Neural progenitor cell (in vitro differentiated cells): ENCODE results near the gene DIAPH3. TPM values are rescaled to one million over a fixed set of nuclear protein-coding genes. Genes with fewer than 3 reads are reported as not detected.

Experiments
- DNase-seq: peaks from one replicate; pipeline ENCODE4 v3.0.0-alpha.2; 2016; ENCODE audit warnings: low spot score
- H2AFZ ChIP-seq: fragments of 200-600 bp; sonication (generic); replicated peaks from 2 replicates; pipeline ENCODE4 v1.6.1; 2016; ENCODE audit warnings: antibody characterized with exemption
- H3F3A ChIP-seq: fragments of 200-600 bp; sonication (generic); 2 replicates; pipeline ENCODE4 v1.6.1; 2016; ENCODE audit warnings: antibody characterized with exemption, low read depth
- H3K27ac ChIP-seq: fragments of 200-600 bp; sonication (generic); 2 replicates; pipeline ENCODE4 v1.5.1; 2016; ENCODE audit warnings: mild to moderate bottlenecking
- H3K27me3 ChIP-seq: fragments of 200-600 bp; sonication (generic); 2 replicates; pipeline ENCODE4 v1.6.1; 2016; ENCODE audit warnings: mild to moderate bottlenecking, moderate library complexity
- H3K36me3 ChIP-seq: fragments of 200-600 bp; sonication (generic); 2 replicates; pipeline ENCODE4 v1.5.1; 2016
- H3K4me1 ChIP-seq: fragments of 200-600 bp; sonication (generic); 2 replicates; pipeline ENCODE4 v1.6.1; 2016; ENCODE audit warnings: mixed run types
- H3K4me2 ChIP-seq: fragments of 200-600 bp; sonication (generic); 2 replicates; pipeline ENCODE4 v1.6.1; 2016
- H3K4me3 ChIP-seq: fragments of 200-600 bp; sonication (generic); 2 replicates; pipeline ENCODE4 v1.5.1; 2016
- H3K79me2 ChIP-seq: fragments of 200-600 bp; sonication (generic); 2 replicates; pipeline ENCODE4 v1.6.1; 2016; ENCODE audit warnings: low read depth
- H3K9ac ChIP-seq: fragments of 200-600 bp; sonication (generic); 2 replicates; pipeline ENCODE4 v1.6.1; 2016
- H3K9me3 ChIP-seq: fragments of 200-600 bp; sonication (generic); 2 replicates; pipeline ENCODE4 v1.5.1; 2016; ENCODE audit warnings: low read depth
- H4K20me1 ChIP-seq: fragments of 200-600 bp; sonication (generic); 2 replicates; pipeline ENCODE4 v1.6.1; 2016; ENCODE audit warnings: low read depth
- H3K27ac Mint-ChIP-seq: 3 replicates; pipeline ENCODE4 v1.8.0; 2021; ENCODE audit warnings: mixed read lengths
- H3K27me3 Mint-ChIP-seq: 2 replicates; pipeline ENCODE4 v1.8.0; 2022; ENCODE audit warnings: low read depth, mild to moderate bottlenecking, inconsistent platforms, moderate library complexity, mixed read lengths; ENCODE audit not compliant: insufficient read depth
- H3K36me3 Mint-ChIP-seq: 3 replicates; pipeline ENCODE4 v1.8.0; 2021; ENCODE audit warnings: mixed read lengths
- H3K4me1 Mint-ChIP-seq: 3 replicates; pipeline ENCODE4 v1.8.0; 2021; ENCODE audit warnings: mixed read lengths
- H3K4me3 Mint-ChIP-seq: 3 replicates; pipeline ENCODE4 v1.8.0; 2021; ENCODE audit warnings: mild to moderate bottlenecking, moderate library complexity, mixed read lengths
- H3K9me3 Mint-ChIP-seq: 3 replicates; pipeline ENCODE4 v1.8.0; 2020; ENCODE audit warnings: mixed read lengths
- EZH2 ChIP-seq: fragments of 200-600 bp; sonication (generic); IDR thresholded peaks from 2 replicates; pipeline ENCODE4 v1.6.1; 2017; ENCODE audit warnings: antibody characterized with exemption, mild to moderate bottlenecking, moderate library complexity
- EZH2phosphoT487 ChIP-seq: fragments of 200-600 bp; sonication (generic); IDR thresholded peaks from 2 replicates; pipeline ENCODE4 v1.6.1; 2017; ENCODE audit warnings: antibody characterized with exemption
- total RNA-seq: library from RNA; depleted of rRNA; stranded (reverse); fragments of >200 nt; gene quantifications from 2 replicates; pipeline ENCODE4 v1.2.3, GENCODE V29; 2015; ENCODE audit warnings: low replicate concordance
- TF ChIP-seq, protein P1 (sequence below): fragments of 200-600 bp; sonication (generic); IDR thresholded peaks from 2 replicates; pipeline ENCODE4 v1.5.1; 2017; ENCODE audit warnings: antibody characterized with exemption, mild to moderate bottlenecking

Gene DIAPH3
- total RNA-seq, 1 donor from 2014 or later, result 51.5 TPM

DNA sequence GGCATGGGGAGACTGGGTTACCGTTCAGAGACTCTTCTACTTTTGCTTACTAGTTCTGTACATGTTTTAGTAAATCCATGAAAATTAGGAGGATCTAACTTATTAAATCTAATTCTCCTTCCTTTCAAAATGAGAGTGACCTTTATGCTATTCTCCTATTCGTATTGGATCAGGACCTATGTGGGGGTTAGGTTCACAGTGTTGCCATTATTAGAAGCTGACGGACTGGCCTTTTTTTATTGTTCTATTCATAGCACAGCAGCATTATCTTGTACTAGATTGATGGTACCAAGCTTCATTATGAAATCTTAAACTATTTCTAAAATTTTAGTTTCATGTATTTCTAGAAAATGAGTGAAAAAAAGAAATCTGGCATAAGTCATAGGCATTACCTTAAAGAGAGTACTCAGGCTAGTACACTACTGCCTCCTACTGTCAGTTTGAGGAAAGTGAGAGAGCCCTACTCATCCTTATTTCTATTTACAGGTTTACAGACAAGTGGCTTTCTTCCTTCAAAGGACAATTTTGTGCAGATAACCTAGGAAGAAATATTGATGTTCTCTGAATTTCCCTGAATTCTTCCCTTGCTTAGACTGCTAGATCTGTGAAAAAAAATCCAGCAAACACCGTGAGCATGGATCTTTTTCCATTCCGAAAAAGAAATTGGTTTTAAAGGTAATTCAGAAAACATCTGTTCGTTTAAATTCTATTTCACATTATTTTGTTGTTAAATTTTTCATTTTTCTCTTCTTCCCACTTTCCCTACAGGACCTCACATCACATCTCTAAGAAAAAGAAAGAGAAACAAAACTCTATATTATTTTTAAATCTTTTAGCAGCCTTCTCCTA, 485.5 kb downstream of the DIAPH3 start:
- no peak overlapping the region for H3K27ac Mint-ChIP-seq
- H3K4me1 ChIP-seq, result peaks cover 22% of the 10 kb centered on the region
- no peak overlapping the region for H3K27ac ChIP-seq
- H4K20me1 ChIP-seq, result no peaks in the 10 kb centered on the region
- no peaks in the 10 kb centered on the region for H3K36me3 ChIP-seq
- H3K9me3 ChIP-seq, result no peaks in the 10 kb centered on the region
- no peaks in the 10 kb centered on the region for H3K79me2 ChIP-seq
- H3K9ac ChIP-seq, result no peak overlapping the region
- H3F3A ChIP-seq, result no peaks in the 10 kb centered on the region
- H3K27me3 ChIP-seq, result no peaks in the 10 kb centered on the region
- no peak overlapping the region for H3K4me3 ChIP-seq
- H3K27me3 Mint-ChIP-seq, result no peaks in the 10 kb centered on the region
- H2AFZ ChIP-seq, result no peak overlapping the region
- no peaks in the 10 kb centered on the region for H3K9me3 Mint-ChIP-seq
- peaks cover 21% of the 10 kb centered on the region for H3K4me1 Mint-ChIP-seq
- peak; percentile 65 for DNase-seq
- H3K36me3 Mint-ChIP-seq, result no peaks in the 10 kb centered on the region
- H3K4me3 Mint-ChIP-seq, result no peak overlapping the region
- no peak overlapping the region for H3K4me2 ChIP-seq
- TF ChIP-seq EZH2, result no peak
- TF ChIP-seq, protein P1, sequence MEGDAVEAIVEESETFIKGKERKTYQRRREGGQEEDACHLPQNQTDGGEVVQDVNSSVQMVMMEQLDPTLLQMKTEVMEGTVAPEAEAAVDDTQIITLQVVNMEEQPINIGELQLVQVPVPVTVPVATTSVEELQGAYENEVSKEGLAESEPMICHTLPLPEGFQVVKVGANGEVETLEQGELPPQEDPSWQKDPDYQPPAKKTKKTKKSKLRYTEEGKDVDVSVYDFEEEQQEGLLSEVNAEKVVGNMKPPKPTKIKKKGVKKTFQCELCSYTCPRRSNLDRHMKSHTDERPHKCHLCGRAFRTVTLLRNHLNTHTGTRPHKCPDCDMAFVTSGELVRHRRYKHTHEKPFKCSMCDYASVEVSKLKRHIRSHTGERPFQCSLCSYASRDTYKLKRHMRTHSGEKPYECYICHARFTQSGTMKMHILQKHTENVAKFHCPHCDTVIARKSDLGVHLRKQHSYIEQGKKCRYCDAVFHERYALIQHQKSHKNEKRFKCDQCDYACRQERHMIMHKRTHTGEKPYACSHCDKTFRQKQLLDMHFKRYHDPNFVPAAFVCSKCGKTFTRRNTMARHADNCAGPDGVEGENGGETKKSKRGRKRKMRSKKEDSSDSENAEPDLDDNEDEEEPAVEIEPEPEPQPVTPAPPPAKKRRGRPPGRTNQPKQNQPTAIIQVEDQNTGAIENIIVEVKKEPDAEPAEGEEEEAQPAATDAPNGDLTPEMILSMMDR, result peak; percentile 91

DNA sequence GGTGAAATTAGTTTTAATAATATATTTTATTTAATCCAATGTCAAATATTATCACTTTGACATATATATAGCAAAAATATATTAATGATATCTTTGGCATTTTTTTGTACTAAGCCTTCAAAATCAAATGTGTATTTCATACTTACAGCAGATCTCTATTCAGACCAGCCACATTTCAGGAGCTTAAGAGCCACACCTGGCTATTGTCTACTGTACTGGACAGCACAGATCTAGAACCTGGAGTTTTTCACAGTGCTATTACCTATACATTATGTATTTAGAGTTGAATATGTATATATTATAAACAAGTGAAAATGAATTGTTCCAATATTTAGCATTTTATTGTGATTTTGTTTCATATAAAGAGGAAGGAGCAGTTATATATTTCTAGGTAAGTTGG, 486.3 kb downstream of the DIAPH3 start:
- Histone ChIP-seq H3K36me3 (no peaks in the 10 kb centered on the region), H3K9me3 (no peaks in the 10 kb centered on the region), H3K9ac (no peak overlapping the region), H3K4me2 (no peak overlapping the region), H3K27ac (no peak overlapping the region), H4K20me1 (no peaks in the 10 kb centered on the region), H3K4me3 (no peak overlapping the region), H3K79me2 (no peaks in the 10 kb centered on the region), H2AFZ (no peak overlapping the region), H3K27me3 (no peaks in the 10 kb centered on the region), H3K4me1 (peaks cover 29% of the 10 kb centered on the region), H3F3A (no peaks in the 10 kb centered on the region)
- H3K4me3 Mint-ChIP-seq, result no peak overlapping the region
- H3K27ac Mint-ChIP-seq, result no peak overlapping the region
- no peak for TF ChIP-seq EZH2phosphoT487
- TF ChIP-seq, protein P1, result no peak
- TF ChIP-seq EZH2, result no peak
- no peaks in the 10 kb centered on the region for H3K9me3 Mint-ChIP-seq
- no peaks in the 10 kb centered on the region for H3K36me3 Mint-ChIP-seq
- DNase-seq, result no peak
- H3K4me1 Mint-ChIP-seq, result peaks cover 23% of the 10 kb centered on the region
- no peaks in the 10 kb centered on the region for H3K27me3 Mint-ChIP-seq

DNA sequence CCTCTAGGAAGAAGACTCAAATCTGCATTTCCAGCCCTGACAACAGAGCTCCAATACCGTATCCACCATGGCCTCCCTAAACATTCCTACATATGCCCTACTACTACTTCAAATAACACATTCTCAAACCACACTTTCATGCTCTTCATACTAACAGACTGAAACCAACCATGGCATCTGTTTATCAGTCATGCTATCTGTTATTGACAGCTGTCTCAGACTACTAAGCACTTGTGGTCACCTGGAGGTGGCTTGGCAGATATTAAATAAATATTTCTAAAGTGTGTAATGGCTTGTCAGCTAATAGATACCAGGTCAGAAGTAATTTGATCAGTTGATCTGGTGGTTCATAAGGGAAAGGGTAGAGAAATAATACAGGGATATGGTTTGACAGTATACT, 489.1 kb downstream of the DIAPH3 start:
- Histone ChIP-seq H3K9me3 (no peaks in the 10 kb centered on the region), H4K20me1 (no peaks in the 10 kb centered on the region), H3K4me2 (no peak overlapping the region), H3F3A (no peaks in the 10 kb centered on the region), H3K9ac (no peak overlapping the region), H3K27me3 (no peaks in the 10 kb centered on the region), H2AFZ (no peak overlapping the region), H3K79me2 (no peaks in the 10 kb centered on the region), H3K27ac (no peak overlapping the region), H3K4me1 (peaks cover 24% of the 10 kb centered on the region), H3K4me3 (no peak overlapping the region), H3K36me3 (no peaks in the 10 kb centered on the region)
- DNase-seq, result no peak
- H3K27ac Mint-ChIP-seq, result no peak overlapping the region
- peaks cover 19% of the 10 kb centered on the region for H3K4me1 Mint-ChIP-seq
- no peaks in the 10 kb centered on the region for H3K27me3 Mint-ChIP-seq
- no peaks in the 10 kb centered on the region for H3K9me3 Mint-ChIP-seq
- H3K36me3 Mint-ChIP-seq, result no peaks in the 10 kb centered on the region
- TF ChIP-seq EZH2 (no peak), EZH2phosphoT487 (no peak)
- TF ChIP-seq, protein P1, result no peak
- H3K4me3 Mint-ChIP-seq, result no peak overlapping the region
